Measurements from ENCODE around the gene PHRF1. TPM values are rescaled to one million over a fixed set of nuclear protein-coding genes. Genes with fewer than 3 reads are reported as not detected.

Gene PHRF1
- total RNA-seq, 3 donors from 2014 or later (not counting 1 experiment from before 2014, with no cell fraction given), result 46.1 to 52.0 (median 46.9) TPM

- Histone ChIP-seq H3K27ac (ENCODE audit: low read length) (no peak overlapping the region), H3K9me3 (ENCODE audit: control insufficient read depth, insufficient read depth, low read length) (no peaks in the 10 kb centered on the region), H3K27me3 (ENCODE audit: control insufficient read depth, insufficient read depth, low read length) (no peaks in the 10 kb centered on the region), H3K4me3 (ENCODE audit: low read length) (no peak overlapping the region), H3K36me3 (ENCODE audit: control insufficient read depth, insufficient read depth, low read length) (peaks cover 12% of the 10 kb centered on the region), H3K4me1 (ENCODE audit: control insufficient read depth, insufficient read depth, low read length) (no peaks in the 10 kb centered on the region)
- Mint-ChIP-seq H3K27me3 (ENCODE audit: low read depth in 2 of 2) (no peaks in the 10 kb centered on the region), H3K4me3 (no peak overlapping the region), H3K4me1 (peaks cover 0 to 3% of the 10 kb centered on the region in 2 donors), H3K9me3 (no peaks in the 10 kb centered on the region), H3K36me3 (no peaks in the 10 kb centered on the region), H3K27ac (no peak overlapping the region)
- intact Hi-C loops (cut with micrococcal nuclease), result loop anchor here (10.0 kb wide), 1 partner anchor 67 kb away; no protein-coding TSS in a partner anchor
- ATAC-seq (no peak), DNase-seq (no peak)
- 95% methylated on average over 14 of the region's 14 CpGs for WGBS (ENCODE audit: insufficient coverage)
- no peak for TF ChIP-seq CTCF (IDR thresholded peaks at IDR 0.05)
Observed at GRCh38 chr11:657691-658126, 81.4 kb downstream of the PHRF1 start.

DNA sequence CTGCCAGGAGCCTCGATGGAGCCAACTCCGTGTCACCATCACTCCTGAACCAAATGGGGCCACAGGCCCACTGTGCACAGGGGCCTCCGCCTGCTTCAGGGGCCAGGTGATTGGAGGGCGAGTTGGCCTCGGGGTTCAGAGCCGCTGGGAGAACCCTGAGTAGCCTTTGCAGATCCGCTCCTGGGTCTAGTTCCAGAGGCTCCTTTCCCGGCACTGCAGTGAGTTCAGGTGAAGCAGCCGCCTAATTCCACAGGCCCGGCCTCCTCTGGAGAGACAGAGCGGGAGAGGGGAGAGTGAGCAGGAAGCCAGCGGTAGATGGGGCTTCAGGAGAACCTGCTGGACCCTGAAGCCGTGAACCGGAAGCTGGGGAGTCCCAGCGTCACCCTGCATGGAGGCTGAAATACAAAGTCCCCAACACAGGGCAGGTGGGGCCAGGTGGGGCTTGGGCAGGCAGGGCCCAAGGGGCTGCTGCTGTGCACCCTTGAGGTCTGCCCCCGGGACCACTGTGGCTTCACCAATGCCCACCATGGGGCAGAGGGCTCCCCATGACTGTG, 83.3 kb downstream of the PHRF1 start:
- DNase-seq (no peak), ATAC-seq (no peak)
- 94% methylated on average over 16 of the region's 16 CpGs for WGBS (ENCODE audit: insufficient coverage)
- intact Hi-C loops (cut with micrococcal nuclease), result loop anchor here (10.0 kb wide), 1 partner anchor 65 kb away; no protein-coding TSS in a partner anchor
- Histone ChIP-seq H3K36me3 (ENCODE audit: control insufficient read depth, insufficient read depth, low read length) (peaks cover 10% of the 10 kb centered on the region), H3K27ac (ENCODE audit: low read length) (no peak overlapping the region), H3K4me3 (ENCODE audit: low read length) (no peak overlapping the region), H3K9me3 (ENCODE audit: control insufficient read depth, insufficient read depth, low read length) (no peaks in the 10 kb centered on the region), H3K27me3 (ENCODE audit: control insufficient read depth, insufficient read depth, low read length) (no peaks in the 10 kb centered on the region), H3K4me1 (ENCODE audit: control insufficient read depth, insufficient read depth, low read length) (no peaks in the 10 kb centered on the region)
- Mint-ChIP-seq H3K27me3 (ENCODE audit: low read depth in 2 of 2) (no peaks in the 10 kb centered on the region), H3K4me3 (no peak overlapping the region), H3K4me1 (peaks cover 0 to 6% of the 10 kb centered on the region in 2 donors), H3K36me3 (no peaks in the 10 kb centered on the region), H3K9me3 (no peaks in the 10 kb centered on the region), H3K27ac (no peak overlapping the region)
- TF ChIP-seq CTCF (IDR thresholded peaks at IDR 0.05), result no peak

- ATAC-seq (no peak), DNase-seq (no peak)
- H3K9me3 ChIP-seq (ENCODE audit: control insufficient read depth, insufficient read depth, low read length), result no peaks in the 10 kb centered on the region
- WGBS (ENCODE audit: insufficient coverage), result 97% methylated on average over 19 of the region's 19 CpGs
- no peaks in the 10 kb centered on the region for H3K4me1 ChIP-seq (ENCODE audit: control insufficient read depth, insufficient read depth, low read length)
- H3K36me3 Mint-ChIP-seq, result no peaks in the 10 kb centered on the region
- H3K4me1 Mint-ChIP-seq, result peaks cover 0 to 6% of the 10 kb centered on the region in 2 donors
- no peak overlapping the region for H3K4me3 Mint-ChIP-seq
- H3K4me3 ChIP-seq (ENCODE audit: low read length), result no peak overlapping the region
- no peak overlapping the region for H3K27ac Mint-ChIP-seq
- intact Hi-C loops (cut with micrococcal nuclease), result no loop called here
- no peaks in the 10 kb centered on the region for H3K27me3 Mint-ChIP-seq (ENCODE audit: low read depth in 2 of 2)
- no peaks in the 10 kb centered on the region for H3K27me3 ChIP-seq (ENCODE audit: control insufficient read depth, insufficient read depth, low read length)
- TF ChIP-seq CTCF (IDR thresholded peaks at IDR 0.05), result no peak
- no peak overlapping the region for H3K27ac ChIP-seq (ENCODE audit: low read length)
- no peaks in the 10 kb centered on the region for H3K9me3 Mint-ChIP-seq
- peaks cover 10% of the 10 kb centered on the region for H3K36me3 ChIP-seq (ENCODE audit: control insufficient read depth, insufficient read depth, low read length)
Observed at GRCh38 chr11:660281-660680, 84.0 kb downstream of the PHRF1 start.

All from natural killer cell (primary cell).